AG04449 (cell line): Measurements from ENCODE around the gene MGAT5B.

ENCODE experiments used
- CTCF ChIA-PET: fragments of 350-600 bp; formaldehyde crosslinking; extraction: SDS; loops from one replicate; lab custom pipeline; 2021; ENCODE audit warnings: antibody characterized with exemption; lab: Yijun Ruan, JAX
- POLR2A ChIA-PET: fragments of 400-600, 350-600 bp; formaldehyde crosslinking; extraction: SDS; loops from one replicate; lab custom pipeline; 2020; ENCODE audit warnings: antibody characterized with exemption, inconsistent platforms; lab: Yijun Ruan, JAX
- DNase-seq: peaks from one replicate; pipeline ENCODE4 v3.0.0-alpha.2; 2010; ENCODE audit warnings: low read depth, low spot score
- H3K4me3 ChIP-seq: 2 replicates; pipeline ENCODE4 v1.5.1; 2011; ENCODE audit warnings: low read depth, mild to moderate bottlenecking, control low read depth, low read length
- TF ChIP-seq, protein P1 (sequence below): IDR thresholded peaks from one replicate; pipeline ENCODE4 v1.5.1; 2011; ENCODE audit warnings: mild to moderate bottlenecking, moderate library complexity, low read length, control low read depth, inconsistent platforms; ENCODE audit not compliant: insufficient read depth; ENCODE audit errors: missing control alignments

Gene MGAT5B

GRCh38 chr17:76927577-76927976, 59.4 kb downstream of the MGAT5B start:
- CTCF ChIA-PET: no interaction called here

DNA sequence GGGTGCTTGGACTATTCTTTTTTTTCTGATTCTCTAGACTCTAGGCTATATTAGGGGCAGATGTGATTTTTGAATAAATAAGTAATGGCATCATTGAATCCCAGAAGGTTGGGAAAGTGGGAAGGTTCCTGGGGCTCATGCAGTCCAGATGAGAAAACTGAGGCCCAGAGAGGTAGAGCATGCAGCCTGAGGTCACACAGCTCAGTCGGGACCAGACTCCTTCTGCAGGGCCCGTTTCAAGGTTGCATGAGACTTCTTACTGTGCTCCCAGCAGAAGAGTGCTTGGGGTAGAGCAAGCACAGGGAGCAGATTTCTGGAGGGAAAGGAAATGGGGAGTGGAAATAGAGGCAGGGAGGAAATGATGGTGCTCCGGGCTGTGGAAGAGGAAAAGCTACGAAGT, 59.8 kb downstream of the MGAT5B start:
- CTCF ChIA-PET: no interaction called here
- no peak for DNase-seq
- no peak overlapping the region for H3K4me3 ChIP-seq
- POLR2A ChIA-PET: no interaction called here
- TF ChIP-seq, protein P1, sequence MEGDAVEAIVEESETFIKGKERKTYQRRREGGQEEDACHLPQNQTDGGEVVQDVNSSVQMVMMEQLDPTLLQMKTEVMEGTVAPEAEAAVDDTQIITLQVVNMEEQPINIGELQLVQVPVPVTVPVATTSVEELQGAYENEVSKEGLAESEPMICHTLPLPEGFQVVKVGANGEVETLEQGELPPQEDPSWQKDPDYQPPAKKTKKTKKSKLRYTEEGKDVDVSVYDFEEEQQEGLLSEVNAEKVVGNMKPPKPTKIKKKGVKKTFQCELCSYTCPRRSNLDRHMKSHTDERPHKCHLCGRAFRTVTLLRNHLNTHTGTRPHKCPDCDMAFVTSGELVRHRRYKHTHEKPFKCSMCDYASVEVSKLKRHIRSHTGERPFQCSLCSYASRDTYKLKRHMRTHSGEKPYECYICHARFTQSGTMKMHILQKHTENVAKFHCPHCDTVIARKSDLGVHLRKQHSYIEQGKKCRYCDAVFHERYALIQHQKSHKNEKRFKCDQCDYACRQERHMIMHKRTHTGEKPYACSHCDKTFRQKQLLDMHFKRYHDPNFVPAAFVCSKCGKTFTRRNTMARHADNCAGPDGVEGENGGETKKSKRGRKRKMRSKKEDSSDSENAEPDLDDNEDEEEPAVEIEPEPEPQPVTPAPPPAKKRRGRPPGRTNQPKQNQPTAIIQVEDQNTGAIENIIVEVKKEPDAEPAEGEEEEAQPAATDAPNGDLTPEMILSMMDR: no peak

More at GRCh38 chr17:76927577-76927976, 59.4 kb downstream of the MGAT5B start:
- DNase-seq: no peak
- POLR2A ChIA-PET: no interaction called here
- H3K4me3 ChIP-seq: no peak overlapping the region
- TF ChIP-seq, protein P1: no peak

GRCh38 chr17:76929148-76929547, 60.9 kb downstream of the MGAT5B start:
- no peak for DNase-seq
- CTCF ChIA-PET: interaction anchor here (1.3 kb wide), 1 partner anchor 128 kb away, joined by 3 read pairs; no protein-coding TSS in a partner anchor
- TF ChIP-seq, protein P1: no peak
- no peak overlapping the region for H3K4me3 ChIP-seq
- POLR2A ChIA-PET: no interaction called here

- DNase-seq: no peak
- no peak overlapping the region for H3K4me3 ChIP-seq
- POLR2A ChIA-PET: no interaction called here
- TF ChIP-seq, protein P1: no peak
- CTCF ChIA-PET: interaction anchor here (1.3 kb wide), 1 partner anchor 128 kb away, joined by 3 read pairs; no protein-coding TSS in a partner anchor
Measured at GRCh38 chr17:76929601-76930000, 61.4 kb downstream of the MGAT5B start.

DNA sequence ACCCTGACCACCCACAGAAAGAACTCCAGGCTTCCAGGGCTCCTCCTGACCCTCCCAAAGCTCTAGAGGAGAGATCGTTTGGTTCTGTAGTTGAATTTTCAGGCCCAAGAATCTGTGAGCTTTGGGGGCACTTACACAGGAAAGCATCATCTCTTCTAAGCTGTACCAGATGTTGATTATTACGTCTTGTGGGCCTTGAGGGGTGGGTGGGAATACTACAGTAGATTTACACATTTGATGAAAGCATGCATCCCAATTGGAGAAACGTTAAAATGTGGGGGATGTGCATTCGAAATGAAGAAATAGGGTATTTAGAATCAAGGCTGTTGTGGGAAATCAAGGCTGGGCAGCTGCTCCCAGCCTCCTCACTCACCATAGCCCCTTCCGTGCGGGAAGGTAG, 61.9 kb downstream of the MGAT5B start:
- CTCF ChIA-PET: interaction anchor here (1.3 kb wide), 1 partner anchor 127 kb away, joined by 3 read pairs; no protein-coding TSS in a partner anchor
- TF ChIP-seq, protein P1: no peak

DNA sequence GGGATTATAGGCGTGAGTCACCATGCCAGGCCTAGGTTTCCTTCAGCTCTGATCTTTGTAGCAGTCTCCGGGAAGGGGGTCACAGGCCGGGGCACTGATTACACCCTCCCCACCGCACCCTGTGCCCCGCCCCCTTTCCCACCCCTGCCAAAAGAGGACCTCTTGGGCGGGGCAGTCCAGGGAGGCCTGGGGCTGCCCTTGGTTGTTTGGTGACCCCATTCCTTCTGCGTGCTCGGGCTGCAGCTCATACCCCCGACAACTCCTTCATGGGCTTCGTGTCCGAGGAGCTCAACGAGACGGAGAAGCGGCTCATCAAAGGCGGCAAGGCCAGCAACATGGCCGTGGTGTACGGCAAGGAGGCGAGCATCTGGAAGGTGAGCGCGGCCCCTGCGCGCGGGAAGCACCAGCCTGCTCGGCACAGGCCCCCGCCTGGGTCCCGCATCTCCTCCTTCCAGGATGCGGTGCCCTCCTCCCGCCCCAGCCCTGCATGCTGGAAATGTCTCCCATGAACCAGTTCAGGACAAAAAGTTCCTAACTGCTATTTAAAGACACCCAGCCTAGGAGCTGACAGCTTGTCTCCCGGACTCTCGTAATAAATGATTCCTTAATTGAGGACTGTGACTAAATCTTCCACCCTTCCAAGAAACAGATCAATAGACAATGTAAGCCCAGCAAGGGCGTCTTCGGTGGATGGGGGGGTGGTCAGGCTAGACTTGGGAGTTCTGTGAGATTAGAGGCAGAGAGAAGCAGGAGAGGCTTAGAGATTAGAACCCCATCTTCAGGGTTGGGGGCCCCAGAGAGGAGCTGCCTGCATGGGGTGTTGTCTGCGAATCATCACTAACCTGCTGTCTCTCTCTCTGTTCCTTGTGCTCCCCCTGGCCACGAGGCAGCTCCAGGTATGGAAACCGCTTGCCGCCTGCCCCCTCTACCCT, 64.5 kb downstream of the MGAT5B start:
- H3K4me3 ChIP-seq: no peak overlapping the region
- TF ChIP-seq, protein P1: no peak
- ChIA-PET CTCF (interaction anchor here (1.3 to 1.9 kb wide), 2 partner anchors 65 to 80 kb away, joined by 3 to 7 read pairs; partner anchors contain the start of gene MGAT5B), POLR2A (no interaction called here)
- DNase-seq: no peak

More for the DNA sequence above, 61.9 kb downstream of the MGAT5B start:
- POLR2A ChIA-PET: no interaction called here
- H3K4me3 ChIP-seq: no peak overlapping the region
- no peak for DNase-seq
